Measurements from ENCODE around the gene SCN3B. TPM values are rescaled to one million over a fixed set of nuclear protein-coding genes. Genes with fewer than 3 reads are reported as not detected.

Gene SCN3B
- total and polyA plus RNA-seq, 10 donors = 0.09 to 1.7 (median 0.58) TPM

DNA sequence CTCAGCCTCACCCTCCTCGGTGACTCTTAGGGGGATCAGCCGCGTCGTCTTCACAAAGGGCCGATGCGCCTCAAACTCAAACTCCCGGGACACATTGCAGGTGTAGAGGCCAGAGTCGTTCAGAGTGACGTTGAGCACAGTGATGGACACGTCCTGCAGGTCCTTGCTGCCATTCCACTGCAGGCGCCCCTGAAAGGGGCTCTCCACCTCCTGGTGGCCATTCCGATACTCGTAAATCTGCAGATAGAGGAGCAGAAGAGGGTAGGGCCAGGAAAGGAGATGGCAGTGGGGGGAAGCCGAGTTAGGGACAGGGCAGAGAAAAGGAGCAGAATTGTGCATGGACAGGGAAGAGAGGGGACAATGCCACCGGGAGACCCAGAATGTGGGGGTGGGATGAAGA lies 12.0 kb downstream of the SCN3B start:
- DNase-seq = no peak
- no peaks in the 10 kb centered on the region for H3K9me3 ChIP-seq
- no peak overlapping the region for H3K4me3 ChIP-seq
- peaks cover 0 to 5% (median 2%) of the 10 kb centered on the region in 6 donors for H3K4me1 ChIP-seq
- 85 to 93% (median 91%) methylated on average over 15 of the region's 15 CpGs for WGBS, 5 donors
- H3K36me3 ChIP-seq = no peaks in the 10 kb centered on the region
- TF ChIP-seq, protein P1, sequence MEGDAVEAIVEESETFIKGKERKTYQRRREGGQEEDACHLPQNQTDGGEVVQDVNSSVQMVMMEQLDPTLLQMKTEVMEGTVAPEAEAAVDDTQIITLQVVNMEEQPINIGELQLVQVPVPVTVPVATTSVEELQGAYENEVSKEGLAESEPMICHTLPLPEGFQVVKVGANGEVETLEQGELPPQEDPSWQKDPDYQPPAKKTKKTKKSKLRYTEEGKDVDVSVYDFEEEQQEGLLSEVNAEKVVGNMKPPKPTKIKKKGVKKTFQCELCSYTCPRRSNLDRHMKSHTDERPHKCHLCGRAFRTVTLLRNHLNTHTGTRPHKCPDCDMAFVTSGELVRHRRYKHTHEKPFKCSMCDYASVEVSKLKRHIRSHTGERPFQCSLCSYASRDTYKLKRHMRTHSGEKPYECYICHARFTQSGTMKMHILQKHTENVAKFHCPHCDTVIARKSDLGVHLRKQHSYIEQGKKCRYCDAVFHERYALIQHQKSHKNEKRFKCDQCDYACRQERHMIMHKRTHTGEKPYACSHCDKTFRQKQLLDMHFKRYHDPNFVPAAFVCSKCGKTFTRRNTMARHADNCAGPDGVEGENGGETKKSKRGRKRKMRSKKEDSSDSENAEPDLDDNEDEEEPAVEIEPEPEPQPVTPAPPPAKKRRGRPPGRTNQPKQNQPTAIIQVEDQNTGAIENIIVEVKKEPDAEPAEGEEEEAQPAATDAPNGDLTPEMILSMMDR (IDR thresholded peaks at IDR 0.05 in 8 of 11, conservative IDR thresholded peaks at IDR 0.05 in 3 of 11) = no peak
- no peak for TF ChIP-seq POLR2A (IDR thresholded peaks at IDR 0.05)
- intact Hi-C loops (cut with DNase I; ENCODE audit: low total_unique reads) = loop anchor here (5.0 kb wide), 1 partner anchor 65 kb away; no protein-coding TSS in a partner anchor
- H3K27ac ChIP-seq = no peak overlapping the region
- peaks cover 0 to 45% (median 0%) of the 10 kb centered on the region in 7 donors for H3K27me3 ChIP-seq (replicated peaks in 1 of 7)

DNA sequence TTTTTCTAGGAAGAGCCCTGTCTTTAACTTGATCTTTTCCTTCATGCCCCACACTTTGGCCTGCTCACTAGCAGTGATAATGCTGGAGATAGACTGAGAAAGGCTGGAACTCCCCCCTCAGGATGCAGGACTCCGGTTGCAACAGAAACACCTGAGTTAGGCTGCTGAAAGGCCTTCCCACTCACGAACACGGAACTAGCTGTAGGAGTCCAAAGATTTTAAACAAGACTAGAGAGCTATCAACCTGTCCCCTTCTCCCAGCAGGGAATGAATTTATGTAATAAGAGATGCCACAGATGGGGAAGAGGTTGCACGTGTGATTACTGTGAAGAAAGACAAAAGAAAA lies 13.0 kb downstream of the SCN3B start:
- intact Hi-C loops (cut with DNase I; ENCODE audit: low total_unique reads) = loop anchor here (5.0 kb wide), 1 partner anchor 66 kb away; no protein-coding TSS in a partner anchor

DNA sequence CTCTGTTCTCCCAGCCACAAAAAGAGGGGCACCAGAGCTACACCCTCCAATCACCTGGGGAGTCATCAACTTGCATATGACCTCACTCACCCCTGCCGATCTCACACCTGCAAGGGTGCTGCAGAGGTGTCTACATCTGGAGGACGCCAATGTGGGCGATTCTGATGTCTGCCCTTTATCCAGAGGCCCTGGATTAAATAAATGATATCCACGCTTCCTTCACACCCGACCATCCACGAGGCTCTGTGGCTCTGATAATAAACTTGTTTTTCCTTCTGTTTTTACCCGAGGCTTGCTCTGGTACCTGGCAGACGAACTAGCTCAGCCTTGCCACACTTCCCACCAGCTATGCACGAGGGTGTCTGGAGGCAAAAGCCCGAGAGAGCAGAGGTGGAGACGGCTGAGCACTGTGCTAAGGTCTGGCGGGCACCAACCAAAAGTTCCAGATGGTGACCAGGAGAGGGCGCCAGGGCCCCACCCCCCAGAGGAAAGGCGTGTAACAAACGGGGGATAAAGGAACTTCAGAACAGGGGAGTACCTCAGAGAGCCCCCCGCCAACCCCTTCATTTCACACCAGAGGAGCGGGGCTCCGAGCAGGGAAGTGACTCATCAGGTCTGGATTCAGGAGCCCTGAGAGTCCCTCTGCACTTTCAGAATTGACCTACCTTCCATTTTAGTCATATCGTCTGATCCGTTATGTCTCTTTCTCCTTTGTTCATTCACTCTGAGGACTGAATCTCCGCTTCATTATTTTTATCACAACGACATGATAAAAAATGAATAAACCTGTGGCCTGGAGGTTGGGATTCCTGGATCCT lies 13.5 kb downstream of the SCN3B start:
- Histone ChIP-seq H3K4me3 (no peak overlapping the region), H3K36me3 (no peaks in the 10 kb centered on the region), H3K9me3 (no peaks in the 10 kb centered on the region), H3K27me3 (replicated peaks in 1 of 7) (peaks cover 0 to 36% (median 0%) of the 10 kb centered on the region in 7 donors), H3K27ac (no peak overlapping the region), H3K4me1 (peaks cover 0 to 5% (median 2%) of the 10 kb centered on the region in 6 donors)
- no peak for TF ChIP-seq POLR2A (IDR thresholded peaks at IDR 0.05)
- TF ChIP-seq, protein P1 (IDR thresholded peaks at IDR 0.05 in 8 of 11, conservative IDR thresholded peaks at IDR 0.05 in 3 of 11) = peak in 10 of 11 experiments; percentile 22 to 76 (median 58)
- intact Hi-C loops (cut with DNase I; ENCODE audit: low total_unique reads) = loop anchor here (5.0 kb wide), 1 partner anchor 66 kb away; no protein-coding TSS in a partner anchor
- 31 to 36% (median 35%) methylated on average over 22 of the region's 22 CpGs for WGBS, 5 donors
- no peak for DNase-seq

More for the DNA sequence above, 13.0 kb downstream of the SCN3B start:
- TF ChIP-seq, protein P1 (IDR thresholded peaks at IDR 0.05 in 8 of 11, conservative IDR thresholded peaks at IDR 0.05 in 3 of 11) = no peak
- TF ChIP-seq POLR2AphosphoS5 (IDR thresholded peaks at IDR 0.05) = no peak
- TF ChIP-seq POLR2A (IDR thresholded peaks at IDR 0.05) = no peak
- no peak overlapping the region for H3K27ac ChIP-seq
- peaks cover 0 to 5% (median 2%) of the 10 kb centered on the region in 6 donors for H3K4me1 ChIP-seq
- no peaks in the 10 kb centered on the region for H3K36me3 ChIP-seq
- H3K4me3 ChIP-seq = no peak overlapping the region
- no peaks in the 10 kb centered on the region for H3K9me3 ChIP-seq
- H3K27me3 ChIP-seq (replicated peaks in 1 of 7) = peaks cover 0 to 39% (median 0%) of the 10 kb centered on the region in 7 donors
- DNase-seq = no peak
- WGBS, 5 donors = 74 to 88% (median 79%) methylated on average over 4 of the region's 4 CpGs

DNA sequence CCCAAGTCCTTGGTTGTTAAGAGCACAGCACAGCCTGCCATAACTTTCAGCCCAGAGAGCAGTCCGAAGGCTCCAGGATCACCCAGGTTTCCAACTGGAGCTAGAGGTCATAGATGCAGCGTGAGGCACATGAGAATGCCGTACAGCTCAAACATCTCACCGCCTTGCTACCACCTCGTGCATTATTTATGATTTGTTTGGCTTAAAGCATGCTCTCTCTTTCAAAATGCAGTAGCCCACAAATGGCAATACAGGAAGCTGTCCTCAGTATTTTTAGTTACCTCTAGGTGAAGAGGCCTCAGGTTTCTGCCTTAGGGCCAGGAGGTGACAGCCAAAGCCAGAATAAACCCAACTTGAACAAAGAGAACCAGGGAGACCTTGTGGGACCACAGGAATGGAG lies 14.4 kb downstream of the SCN3B start:
- no peak overlapping the region for H3K4me3 ChIP-seq
- peaks cover 0 to 5% (median 2%) of the 10 kb centered on the region in 6 donors for H3K4me1 ChIP-seq
- intact Hi-C loops (cut with DNase I; ENCODE audit: low total_unique reads) = loop anchor here (5.0 kb wide), 1 partner anchor 67 kb away; no protein-coding TSS in a partner anchor
- WGBS, 5 donors = 74 to 87% (median 83%) methylated on average over 5 of the region's 5 CpGs
- H3K36me3 ChIP-seq = no peaks in the 10 kb centered on the region
- no peaks in the 10 kb centered on the region for H3K9me3 ChIP-seq
- no peak overlapping the region for H3K27ac ChIP-seq
- DNase-seq = no peak
- TF ChIP-seq POLR2A (IDR thresholded peaks at IDR 0.05) = no peak
- no peak for TF ChIP-seq POLR2AphosphoS5 (IDR thresholded peaks at IDR 0.05)
- TF ChIP-seq, protein P1 (IDR thresholded peaks at IDR 0.05 in 8 of 11, conservative IDR thresholded peaks at IDR 0.05 in 3 of 11) = no peak
- peaks cover 0 to 27% (median 0%) of the 10 kb centered on the region in 7 donors for H3K27me3 ChIP-seq (replicated peaks in 1 of 7)
